GM21717 (cell line): ENCODE measurements around the gene RIN3.

Source experiments
- ATAC-seq: cut with Tn5 transposase; IDR thresholded peaks from one replicate; pipeline ENCODE4 v1.9.1; 2021; ENCODE audit warnings: mild to moderate bottlenecking, moderate library complexity; ENCODE audit not compliant: unreplicated experiment

RIN3 gene

DNA sequence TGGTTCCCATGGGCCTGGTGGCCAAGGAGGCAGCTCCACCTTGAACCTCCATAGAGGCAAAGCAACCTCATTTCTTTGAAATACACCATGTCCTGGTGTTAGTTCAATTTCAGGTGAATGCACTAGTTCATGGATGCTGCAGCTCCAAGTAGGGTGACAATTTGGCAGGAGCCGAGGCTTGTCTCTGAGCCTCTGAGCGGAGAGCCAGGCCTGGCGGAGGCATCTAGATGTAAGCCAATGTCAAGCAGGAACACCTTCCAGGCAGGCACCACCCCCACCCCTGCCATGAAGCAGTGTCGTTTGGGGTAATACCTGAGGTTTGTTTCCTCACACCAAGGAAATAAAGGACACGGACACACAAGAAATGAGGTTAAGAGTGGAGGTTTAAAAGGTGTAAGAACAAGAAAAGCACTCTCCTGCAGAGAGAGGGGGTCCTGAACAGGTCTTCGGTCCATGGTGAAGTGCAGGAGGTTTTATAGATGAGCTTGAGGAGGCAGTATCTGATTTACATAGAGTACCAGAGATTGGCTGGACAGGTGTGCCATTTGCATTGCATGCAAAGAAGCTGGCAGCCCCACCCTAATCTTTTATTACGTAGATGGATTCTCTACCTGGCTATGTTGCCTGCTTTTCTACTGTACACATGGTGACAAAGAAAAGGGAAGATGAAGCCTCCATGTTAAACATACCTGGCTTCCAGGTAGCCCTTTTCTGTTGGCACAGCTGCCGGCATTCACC, 60.3 kb downstream of the RIN3 start:
- ATAC-seq: no peak

DNA sequence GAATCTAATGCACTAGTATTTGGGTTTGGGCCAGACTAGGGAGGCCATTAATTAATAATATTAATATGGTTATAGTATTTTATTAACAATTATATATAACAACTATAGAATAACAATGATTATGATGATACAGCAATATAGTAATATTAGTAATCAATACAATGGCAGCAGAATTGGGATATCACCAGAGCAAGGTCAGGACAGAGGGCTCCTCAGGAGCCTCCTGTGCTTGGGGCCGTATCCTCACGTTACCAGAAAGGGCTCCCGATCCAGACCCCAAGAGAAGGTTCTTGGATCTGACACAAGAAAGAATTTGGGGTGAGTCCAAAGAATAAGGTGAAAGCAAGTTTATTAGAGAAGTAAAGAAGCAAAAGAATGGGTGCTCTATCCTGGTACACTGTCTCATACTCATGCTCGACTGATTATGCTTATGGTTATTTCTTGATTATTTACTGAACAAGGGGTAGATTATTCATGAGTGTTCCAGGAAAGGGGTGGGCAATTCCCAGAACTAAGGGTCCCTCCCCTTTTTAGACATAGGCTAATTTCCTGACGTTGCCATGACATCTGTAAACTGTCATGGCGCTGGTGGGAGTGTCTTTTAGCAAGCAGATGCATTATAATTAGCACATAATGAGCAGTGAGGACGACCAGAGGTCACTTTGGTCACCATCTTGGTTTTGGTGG, 61.6 kb downstream of the RIN3 start:
- no peak for ATAC-seq

GRCh38 chr14:92575748-92576303, 62.2 kb downstream of the RIN3 start:
- ATAC-seq: no peak

GRCh38 chr14:92577321-92577742, 63.8 kb downstream of the RIN3 start:
- ATAC-seq: peak; percentile 72

DNA sequence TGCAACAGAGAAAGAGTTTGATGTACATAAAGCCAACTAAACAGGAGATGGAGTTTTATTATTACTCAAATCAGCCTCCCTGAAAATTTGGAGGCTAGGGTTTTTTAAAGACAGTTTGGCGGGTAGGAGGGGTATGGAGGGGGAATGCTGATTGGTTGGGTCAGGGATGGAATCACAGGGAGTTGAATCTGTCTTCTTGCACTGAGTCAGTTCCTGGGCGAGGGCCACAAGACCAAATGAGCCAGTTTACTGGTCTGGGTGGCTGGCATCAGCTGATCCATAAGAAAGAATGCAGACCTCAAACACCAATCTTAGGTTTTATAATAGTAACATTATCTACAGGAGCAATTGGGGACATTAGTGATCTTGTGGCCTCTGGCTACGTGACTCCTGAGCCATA, 64.9 kb downstream of the RIN3 start:
- no peak for ATAC-seq

GRCh38 chr14:92579244-92579936, 65.8 kb downstream of the RIN3 start:
- no peak for ATAC-seq

DNA sequence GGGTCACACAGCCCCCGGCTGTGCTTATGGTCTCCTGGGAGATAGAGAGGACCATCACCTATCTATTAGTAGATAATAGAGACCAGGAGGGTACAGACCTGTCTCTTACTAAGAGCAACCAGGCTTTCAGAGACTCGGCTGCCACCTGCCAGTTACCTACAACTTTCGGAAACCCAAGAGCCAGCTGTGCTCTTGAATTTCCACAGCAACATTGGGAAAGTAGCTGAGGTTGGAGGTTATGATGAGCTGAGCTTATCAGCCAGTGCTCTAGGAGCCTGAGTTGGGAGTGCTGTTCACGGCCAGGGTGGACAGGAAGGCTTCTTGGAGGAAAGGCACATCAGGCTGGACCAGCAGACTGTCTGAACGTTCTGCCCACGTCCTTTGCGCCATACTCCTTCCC, 67.6 kb downstream of the RIN3 start:
- ATAC-seq: no peak

DNA sequence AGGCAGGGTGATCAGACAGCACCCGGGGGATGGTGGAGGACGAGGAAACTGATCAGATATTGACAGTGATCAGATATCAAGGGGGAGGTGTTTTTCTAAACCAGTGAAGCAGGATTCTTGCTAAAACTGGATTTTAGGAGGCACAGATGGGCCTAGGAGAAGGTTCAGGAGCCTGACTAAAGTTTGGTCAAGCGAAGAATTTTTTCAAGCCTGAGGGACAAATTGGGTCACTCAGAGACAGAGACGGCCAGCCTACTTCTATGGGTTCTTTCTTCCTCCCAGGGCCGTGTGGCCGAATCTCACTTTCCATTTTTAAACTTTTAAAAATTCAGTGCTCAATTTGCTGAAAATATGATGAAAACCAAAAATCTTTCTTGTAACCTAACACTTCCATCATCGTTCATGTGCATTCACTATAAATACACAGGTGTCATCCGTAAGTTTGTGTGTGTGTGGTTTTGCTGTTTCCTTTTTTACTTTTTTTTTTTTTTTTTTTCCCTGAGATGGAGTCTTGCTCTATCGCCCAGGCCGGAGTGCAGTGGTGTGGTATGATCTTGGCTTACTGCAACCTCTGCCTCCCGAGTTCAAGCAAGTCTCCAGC, 68.5 kb downstream of the RIN3 start:
- no peak for ATAC-seq

DNA sequence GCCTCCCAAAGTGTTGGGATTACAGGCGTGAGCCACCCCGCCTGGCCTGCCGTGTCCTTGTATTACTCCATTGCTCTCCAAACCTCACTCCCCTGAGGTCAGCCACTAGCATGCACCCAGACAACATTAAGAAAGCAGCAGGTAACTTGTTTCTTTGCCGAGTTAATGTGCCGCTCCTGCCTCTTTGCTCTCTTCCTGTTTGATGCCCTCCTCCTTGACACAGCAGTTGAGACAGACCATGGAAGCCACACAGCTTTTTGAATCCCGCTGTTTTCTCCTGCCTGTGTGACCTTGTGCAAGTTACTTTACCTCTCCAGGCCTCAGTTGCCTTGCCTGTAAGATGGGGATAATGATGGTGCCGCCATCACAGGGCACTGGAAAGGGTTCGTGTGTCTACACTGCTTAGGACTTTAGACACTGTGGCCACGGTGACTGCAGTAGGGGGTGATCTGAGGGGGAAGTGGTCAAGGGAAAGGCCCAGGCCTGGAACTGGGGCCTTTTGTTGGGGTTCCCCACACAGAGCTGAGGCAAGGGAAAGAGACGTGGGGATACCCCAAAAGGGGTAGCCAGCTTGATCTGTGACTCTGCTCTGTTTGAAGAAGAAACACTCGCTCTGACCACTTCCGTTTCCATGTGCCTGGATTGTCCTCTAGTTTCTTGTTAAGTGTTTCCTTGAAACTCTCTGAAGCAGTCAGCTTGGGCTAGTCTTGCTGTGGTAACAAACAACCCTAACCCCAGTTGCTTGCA, 69.3 kb downstream of the RIN3 start:
- ATAC-seq: peak; percentile 51

DNA sequence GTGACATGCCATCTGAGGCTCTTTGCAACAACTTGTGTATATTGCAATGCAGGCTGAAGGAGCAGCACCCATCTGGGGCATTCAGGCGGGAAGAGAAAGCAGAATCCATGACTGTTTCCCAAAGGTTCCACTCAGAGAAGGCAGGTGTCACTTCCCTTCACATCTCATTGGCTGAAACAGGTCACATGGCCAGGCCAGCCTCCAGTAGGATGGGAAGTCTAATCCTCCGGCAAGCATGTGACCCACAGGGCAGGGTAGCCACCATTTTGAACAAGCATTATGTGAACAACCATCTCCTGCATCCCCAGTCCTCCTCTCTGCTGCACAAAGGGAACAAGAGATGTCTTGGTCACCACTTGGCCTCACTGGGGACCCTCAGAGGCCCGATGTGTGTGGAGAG, 70.6 kb downstream of the RIN3 start:
- ATAC-seq: no peak

DNA sequence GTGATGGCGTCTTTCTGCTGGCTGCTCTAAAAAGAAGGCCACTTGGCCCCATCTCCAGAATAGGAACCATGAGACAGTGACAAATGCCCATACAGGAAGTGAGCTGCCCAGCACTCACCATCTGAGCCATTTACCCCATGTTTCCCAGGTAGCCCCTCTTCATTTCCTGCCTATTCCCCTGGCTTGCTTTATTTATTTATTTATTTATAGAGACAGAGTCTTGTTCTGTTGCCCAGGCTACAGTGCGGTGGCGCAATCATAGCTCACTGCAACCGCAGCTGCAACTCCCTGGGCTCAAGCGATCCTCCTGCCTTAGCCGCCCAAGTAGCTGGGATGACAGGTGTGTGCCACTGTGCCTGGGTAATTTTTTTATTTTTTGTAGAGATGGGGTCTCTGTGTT, 71.2 kb downstream of the RIN3 start:
- ATAC-seq: no peak

- ATAC-seq: peak; percentile 32
These were observed 72.7 kb downstream of the RIN3 start for GRCh38 chr14:92585981-92586937.

- no peak for ATAC-seq
These were observed 73.5 kb downstream of the RIN3 start for GRCh38 chr14:92586963-92587699.

- no peak for ATAC-seq
These were observed 74.1 kb downstream of the RIN3 start for GRCh38 chr14:92587700-92588085.

DNA sequence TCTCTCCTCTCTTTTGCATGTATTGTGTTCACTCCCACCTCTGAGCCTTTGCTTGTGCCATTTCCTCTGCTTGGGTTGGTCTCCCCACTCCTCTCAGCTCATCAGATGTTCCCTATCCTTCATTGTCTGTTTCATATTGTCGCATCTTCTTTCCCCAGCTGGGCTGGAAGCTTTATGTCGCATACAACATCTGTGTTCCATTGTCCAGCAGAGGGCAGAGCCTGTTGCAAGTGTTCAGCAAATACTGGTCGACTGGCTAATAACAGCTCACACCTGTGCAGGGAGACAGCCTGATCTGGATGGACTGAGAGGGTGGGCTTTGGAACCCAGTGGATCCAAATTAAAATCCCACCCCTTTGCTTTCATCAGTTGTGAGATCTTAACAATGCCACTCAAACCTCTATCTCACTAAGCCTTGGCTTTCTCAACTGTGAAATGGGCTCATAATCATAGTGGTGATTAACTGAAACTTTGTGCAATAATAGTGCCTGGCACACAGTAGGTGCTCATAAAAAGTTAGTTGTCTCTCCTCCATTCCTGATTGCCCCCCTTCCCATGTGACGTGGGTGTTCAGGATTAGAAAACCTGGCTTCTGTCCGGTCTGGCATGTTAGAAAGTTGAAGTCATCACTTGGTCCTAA, 75.8 kb downstream of the RIN3 start:
- ATAC-seq: no peak

DNA sequence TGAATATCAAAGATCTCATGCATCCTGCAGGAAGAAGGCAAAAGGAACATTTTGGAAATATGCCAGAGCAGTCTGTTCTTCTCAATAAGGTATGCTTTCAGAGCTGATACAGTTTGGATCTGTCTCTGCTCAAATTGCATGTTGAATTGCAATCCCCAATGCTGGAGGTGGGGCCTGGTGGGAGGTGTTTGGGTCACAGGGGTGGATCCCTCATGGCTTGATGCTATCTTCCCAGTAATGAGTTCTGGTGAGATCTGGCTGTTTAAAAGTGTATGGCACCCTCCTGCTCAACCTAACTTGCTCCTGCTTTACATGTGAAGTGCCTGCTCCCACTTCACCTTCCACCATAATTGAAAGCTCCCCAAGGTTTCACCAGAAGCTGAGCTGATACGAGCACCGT, 76.6 kb downstream of the RIN3 start:
- no peak for ATAC-seq

DNA sequence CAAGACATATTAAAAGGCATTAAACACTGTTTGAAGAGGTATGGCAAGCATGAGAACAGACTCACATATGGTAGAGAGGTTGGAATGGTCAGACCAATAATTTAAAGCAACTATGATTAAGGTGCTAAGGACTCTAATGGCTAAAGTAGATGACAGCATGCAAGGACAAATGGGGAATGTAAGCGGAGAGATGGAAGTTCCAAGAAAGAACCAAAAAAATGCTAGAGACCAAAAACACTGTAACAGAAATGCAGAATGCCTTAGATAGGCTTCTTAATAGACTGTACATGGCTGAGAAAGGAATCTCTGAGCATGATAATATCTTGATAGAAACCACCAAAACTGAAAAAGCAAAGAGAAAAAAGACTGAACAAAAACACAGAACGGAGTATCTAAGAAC, 77.4 kb downstream of the RIN3 start:
- no peak for ATAC-seq

DNA sequence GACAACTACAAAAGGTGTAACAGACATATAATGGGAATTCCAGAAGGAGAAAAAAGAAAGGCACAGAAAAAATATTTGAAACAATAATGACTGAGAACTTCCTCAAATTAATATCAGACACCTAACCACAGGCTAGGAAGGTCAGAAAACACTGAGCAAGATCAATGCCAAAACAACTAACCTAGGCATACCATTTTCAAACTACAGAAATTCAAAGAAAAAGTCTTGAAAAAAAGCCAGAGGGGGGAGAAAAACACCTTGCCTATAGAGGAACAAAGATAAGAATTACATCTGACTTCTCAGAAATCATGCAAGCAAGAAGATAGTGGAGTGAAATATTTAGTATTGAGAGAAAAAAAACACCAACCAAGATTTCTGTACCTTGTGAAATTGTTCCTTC, 77.8 kb downstream of the RIN3 start:
- no peak for ATAC-seq
